Measurements from ENCODE around the gene GNS. TPM values are rescaled to one million over a fixed set of nuclear protein-coding genes. Genes with fewer than 3 reads are reported as not detected.
"Not testable (repeated sequence)": the region's sequence is repeated elsewhere in the genome, so short reads cannot be mapped to it uniquely, and the experiment has no call there.

GNS gene
- polyA plus RNA-seq, 1 donor from 2014 or later = 39.0 TPM

DNA sequence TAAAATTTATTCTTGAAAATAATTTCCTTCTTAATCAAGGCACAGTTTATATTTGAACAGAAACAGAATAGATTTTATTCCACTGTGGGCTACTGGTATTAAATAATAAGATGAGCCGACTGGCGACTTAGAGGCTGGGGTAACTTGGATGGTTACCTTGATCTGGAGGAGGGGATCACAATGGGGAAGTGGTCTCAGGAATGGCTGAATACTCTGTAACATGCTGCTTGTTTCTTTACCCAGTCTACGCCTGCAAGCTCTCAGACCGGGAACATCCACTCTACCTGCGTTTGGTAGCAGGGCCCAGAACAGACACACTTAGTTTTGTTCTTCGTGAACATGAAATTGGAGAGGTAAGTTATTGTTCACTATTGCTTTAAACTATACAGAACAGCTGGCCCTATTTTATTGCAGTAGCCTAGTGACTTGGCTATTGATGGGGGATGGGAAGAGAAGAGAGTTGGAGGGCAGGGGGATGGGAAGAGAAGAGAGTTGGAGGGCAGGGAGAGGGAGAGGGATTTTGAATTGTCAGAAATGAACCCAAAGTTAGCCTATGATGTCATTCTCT lies 67.9 kb downstream of the GNS start:
- no peaks in the 10 kb centered on the region for H3K9me2 ChIP-seq (ENCODE audit: insufficient read depth, low read length)
- no peak overlapping the region for H2AFZ ChIP-seq (ENCODE audit: low read depth, low read length)
- H3K4me2 ChIP-seq (ENCODE audit: low read length) = no peak overlapping the region
- no peaks in the 10 kb centered on the region for H3K79me2 ChIP-seq (replicated peaks; ENCODE audit: insufficient read depth, low read length)
- H3F3A ChIP-seq (ENCODE audit: insufficient read depth, low read length, poor library complexity, severe bottlenecking) = no peaks in the 10 kb centered on the region
- no peak overlapping the region for H3K27ac ChIP-seq (ENCODE audit: low read length)
- no peaks in the 10 kb centered on the region for H4K20me1 ChIP-seq (ENCODE audit: insufficient read depth)
- TF ChIP-seq POLR2AphosphoS5 (IDR thresholded peaks at IDR 0.05) (no peak), TAF1 (IDR thresholded peaks at IDR 0.05; ENCODE audit: low read depth) (no peak), RAD21 (conservative IDR thresholded peaks at IDR 0.05) (no peak), SMC3 (conservative IDR thresholded peaks at IDR 0.05; ENCODE audit: poor library complexity) (no peak), EP300 (conservative IDR thresholded peaks at IDR 0.05; ENCODE audit: poor library complexity, severe bottlenecking) (no peak), EZH2 (IDR thresholded peaks at IDR 0.05; ENCODE audit: borderline replicate concordance, insufficient read depth, low read length, poor library complexity, severe bottlenecking) (no peak), MXI1 (conservative IDR thresholded peaks at IDR 0.05; ENCODE audit: poor library complexity, severe bottlenecking) (no peak)
- TF ChIP-seq, protein P1, sequence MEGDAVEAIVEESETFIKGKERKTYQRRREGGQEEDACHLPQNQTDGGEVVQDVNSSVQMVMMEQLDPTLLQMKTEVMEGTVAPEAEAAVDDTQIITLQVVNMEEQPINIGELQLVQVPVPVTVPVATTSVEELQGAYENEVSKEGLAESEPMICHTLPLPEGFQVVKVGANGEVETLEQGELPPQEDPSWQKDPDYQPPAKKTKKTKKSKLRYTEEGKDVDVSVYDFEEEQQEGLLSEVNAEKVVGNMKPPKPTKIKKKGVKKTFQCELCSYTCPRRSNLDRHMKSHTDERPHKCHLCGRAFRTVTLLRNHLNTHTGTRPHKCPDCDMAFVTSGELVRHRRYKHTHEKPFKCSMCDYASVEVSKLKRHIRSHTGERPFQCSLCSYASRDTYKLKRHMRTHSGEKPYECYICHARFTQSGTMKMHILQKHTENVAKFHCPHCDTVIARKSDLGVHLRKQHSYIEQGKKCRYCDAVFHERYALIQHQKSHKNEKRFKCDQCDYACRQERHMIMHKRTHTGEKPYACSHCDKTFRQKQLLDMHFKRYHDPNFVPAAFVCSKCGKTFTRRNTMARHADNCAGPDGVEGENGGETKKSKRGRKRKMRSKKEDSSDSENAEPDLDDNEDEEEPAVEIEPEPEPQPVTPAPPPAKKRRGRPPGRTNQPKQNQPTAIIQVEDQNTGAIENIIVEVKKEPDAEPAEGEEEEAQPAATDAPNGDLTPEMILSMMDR (IDR thresholded peaks at IDR 0.05; ENCODE audit: poor library complexity, severe bottlenecking) = no peak
- TF ChIP-seq, protein P2, sequence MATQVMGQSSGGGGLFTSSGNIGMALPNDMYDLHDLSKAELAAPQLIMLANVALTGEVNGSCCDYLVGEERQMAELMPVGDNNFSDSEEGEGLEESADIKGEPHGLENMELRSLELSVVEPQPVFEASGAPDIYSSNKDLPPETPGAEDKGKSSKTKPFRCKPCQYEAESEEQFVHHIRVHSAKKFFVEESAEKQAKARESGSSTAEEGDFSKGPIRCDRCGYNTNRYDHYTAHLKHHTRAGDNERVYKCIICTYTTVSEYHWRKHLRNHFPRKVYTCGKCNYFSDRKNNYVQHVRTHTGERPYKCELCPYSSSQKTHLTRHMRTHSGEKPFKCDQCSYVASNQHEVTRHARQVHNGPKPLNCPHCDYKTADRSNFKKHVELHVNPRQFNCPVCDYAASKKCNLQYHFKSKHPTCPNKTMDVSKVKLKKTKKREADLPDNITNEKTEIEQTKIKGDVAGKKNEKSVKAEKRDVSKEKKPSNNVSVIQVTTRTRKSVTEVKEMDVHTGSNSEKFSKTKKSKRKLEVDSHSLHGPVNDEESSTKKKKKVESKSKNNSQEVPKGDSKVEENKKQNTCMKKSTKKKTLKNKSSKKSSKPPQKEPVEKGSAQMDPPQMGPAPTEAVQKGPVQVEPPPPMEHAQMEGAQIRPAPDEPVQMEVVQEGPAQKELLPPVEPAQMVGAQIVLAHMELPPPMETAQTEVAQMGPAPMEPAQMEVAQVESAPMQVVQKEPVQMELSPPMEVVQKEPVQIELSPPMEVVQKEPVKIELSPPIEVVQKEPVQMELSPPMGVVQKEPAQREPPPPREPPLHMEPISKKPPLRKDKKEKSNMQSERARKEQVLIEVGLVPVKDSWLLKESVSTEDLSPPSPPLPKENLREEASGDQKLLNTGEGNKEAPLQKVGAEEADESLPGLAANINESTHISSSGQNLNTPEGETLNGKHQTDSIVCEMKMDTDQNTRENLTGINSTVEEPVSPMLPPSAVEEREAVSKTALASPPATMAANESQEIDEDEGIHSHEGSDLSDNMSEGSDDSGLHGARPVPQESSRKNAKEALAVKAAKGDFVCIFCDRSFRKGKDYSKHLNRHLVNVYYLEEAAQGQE (IDR thresholded peaks at IDR 0.05; ENCODE audit: borderline replicate concordance) = no peak
- no peaks in the 10 kb centered on the region for H3K36me3 ChIP-seq (ENCODE audit: insufficient read depth, low read length)
- H3K27me3 ChIP-seq (ENCODE audit: insufficient read depth, low read depth, low read length) = no peaks in the 10 kb centered on the region
- H3K9me3 ChIP-seq (ENCODE audit: low read length) = no peaks in the 10 kb centered on the region
- H3K4me3 ChIP-seq (ENCODE audit: low read length) = no peak overlapping the region
- H3K9ac ChIP-seq (ENCODE audit: low read length) = no peak overlapping the region

DNA sequence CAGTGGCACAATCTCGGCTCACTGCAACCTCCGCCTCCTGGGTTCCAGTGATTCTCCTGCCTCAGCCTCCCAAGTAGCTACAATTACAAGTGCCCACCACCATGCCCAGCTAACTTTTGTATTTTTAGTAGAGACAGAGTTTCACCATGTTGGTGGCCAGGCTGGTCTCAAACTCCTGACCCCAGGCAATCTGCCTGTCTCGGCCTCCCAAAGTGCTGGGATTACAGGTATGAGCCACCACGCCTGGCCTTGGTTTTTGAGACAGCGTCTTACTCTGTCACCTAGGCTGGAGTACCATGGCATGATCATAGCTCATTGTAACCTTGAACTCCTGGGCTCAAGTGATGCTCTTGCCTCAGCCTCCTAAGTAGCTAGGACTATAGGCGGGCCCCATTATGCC lies 69.0 kb downstream of the GNS start:
- H3K9ac ChIP-seq (ENCODE audit: low read length); H4K20me1 ChIP-seq (ENCODE audit: insufficient read depth); H3K4me3 ChIP-seq (ENCODE audit: low read length); H2AFZ ChIP-seq (ENCODE audit: low read depth, low read length); H3K27ac ChIP-seq (ENCODE audit: low read length); H3K4me2 ChIP-seq (ENCODE audit: low read length); H3K27me3 ChIP-seq (ENCODE audit: insufficient read depth, low read depth, low read length); H3K79me2 ChIP-seq (replicated peaks; ENCODE audit: insufficient read depth, low read length); H3K36me3 ChIP-seq (ENCODE audit: insufficient read depth, low read length); H3K9me3 ChIP-seq (ENCODE audit: low read length); H3K9me2 ChIP-seq (ENCODE audit: insufficient read depth, low read length); H3F3A ChIP-seq (ENCODE audit: insufficient read depth, low read length, poor library complexity, severe bottlenecking): not testable (repeated sequence)

GRCh38 chr12:64688715-64689114 lies 70.5 kb downstream of the GNS start:
- Histone ChIP-seq H2AFZ (ENCODE audit: low read depth, low read length) (no peak overlapping the region), H3F3A (ENCODE audit: insufficient read depth, low read length, poor library complexity, severe bottlenecking) (no peaks in the 10 kb centered on the region), H3K4me2 (ENCODE audit: low read length) (no peak overlapping the region), H3K9me2 (ENCODE audit: insufficient read depth, low read length) (no peaks in the 10 kb centered on the region), H3K4me3 (ENCODE audit: low read length) (no peak overlapping the region), H3K79me2 (replicated peaks; ENCODE audit: insufficient read depth, low read length) (no peaks in the 10 kb centered on the region), H3K36me3 (ENCODE audit: insufficient read depth, low read length) (no peaks in the 10 kb centered on the region), H3K27me3 (ENCODE audit: insufficient read depth, low read depth, low read length) (no peaks in the 10 kb centered on the region), H4K20me1 (ENCODE audit: insufficient read depth) (no peaks in the 10 kb centered on the region), H3K27ac (ENCODE audit: low read length) (no peak overlapping the region), H3K9ac (ENCODE audit: low read length) (no peak overlapping the region), H3K9me3 (ENCODE audit: low read length) (no peaks in the 10 kb centered on the region)
- TF ChIP-seq, protein P2 (IDR thresholded peaks at IDR 0.05; ENCODE audit: borderline replicate concordance) = no peak
- TF ChIP-seq EZH2 (IDR thresholded peaks at IDR 0.05; ENCODE audit: borderline replicate concordance, insufficient read depth, low read length, poor library complexity, severe bottlenecking) (no peak), POLR2AphosphoS5 (IDR thresholded peaks at IDR 0.05) (no peak)
- TF ChIP-seq, protein P1 (IDR thresholded peaks at IDR 0.05; ENCODE audit: poor library complexity, severe bottlenecking) = no peak
